SH-SY5Y (cell line): ENCODE data around the gene PIRT.

Experiments used
- GATA2 ChIP-seq: IDR thresholded peaks from 2 replicates; pipeline ENCODE4 v1.6.1; 2011; ENCODE audit warnings: mild to moderate bottlenecking, low read depth, low read length
- GATA3 ChIP-seq: IDR thresholded peaks from 2 replicates; pipeline ENCODE4 v1.6.1; 2011; ENCODE audit warnings: low read depth, mild to moderate bottlenecking, low read length, moderate library complexity

DNA sequence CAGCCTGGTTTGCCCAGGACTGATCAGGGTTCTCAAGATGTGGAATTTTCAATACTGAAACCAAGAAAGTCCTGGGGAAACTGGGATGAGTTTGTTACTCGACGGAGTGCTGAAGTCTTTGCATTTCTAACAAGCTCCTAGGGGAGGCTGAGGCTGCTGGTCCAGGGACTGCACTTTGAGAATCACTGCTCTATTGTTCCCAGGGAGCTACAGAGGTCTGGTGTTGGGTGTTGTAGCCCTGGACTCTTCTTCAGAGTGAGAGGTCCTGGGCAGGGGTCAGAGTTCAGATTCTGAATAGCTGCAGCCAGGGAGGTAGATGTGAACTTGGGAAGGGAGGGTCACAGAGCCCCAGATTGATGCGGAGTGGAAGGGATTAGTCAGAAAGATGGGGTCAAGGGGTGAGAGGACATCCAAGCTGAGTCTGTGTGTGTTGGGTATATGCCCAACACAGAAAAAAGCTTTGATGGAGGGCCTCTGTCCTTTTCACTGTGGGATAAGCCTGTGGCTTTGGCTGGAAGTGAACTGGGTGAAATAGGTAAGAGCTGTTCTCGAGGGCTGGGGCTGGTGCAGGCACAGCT is 48.1 kb downstream of the PIRT start:
- TF ChIP-seq GATA3 (no peak), GATA2 (no peak)
